HepG2 (cell line): Measurements from ENCODE around the gene NRSN2. TPM values are rescaled to one million over a fixed set of nuclear protein-coding genes. Genes with fewer than 3 reads are reported as not detected.
A peak's percentile ranks its signal among the peaks of the same experiment; 100 is the strongest.

Source experiments
- CAMTA2 ChIP-seq: sonication (generic); formaldehyde crosslinking; IDR thresholded peaks from 2 replicates; pipeline ENCODE4 v1.4.0; 2020; ENCODE audit warnings: mild to moderate bottlenecking, missing genetic modification reagents, borderline replicate concordance
- ETV5 ChIP-seq: IDR thresholded peaks from 2 replicates; pipeline ENCODE4 v1.6.1; 2018; ENCODE audit warnings: missing biosample characterization, missing genetic modification reagents, inconsistent platforms, borderline replicate concordance
- FOXJ3 ChIP-seq: sonication (generic); formaldehyde crosslinking; IDR thresholded peaks from 2 replicates; pipeline ENCODE4 v1.4.0; 2020; ENCODE audit warnings: missing genetic modification reagents, mild to moderate bottlenecking, borderline replicate concordance
- HOMEZ ChIP-seq: IDR thresholded peaks from 2 replicates; pipeline ENCODE4 v1.6.1; 2016; ENCODE audit warnings: low read depth
- MXI1 ChIP-seq: IDR thresholded peaks from 3 replicates; pipeline ENCODE4 v1.6.1; 2012; ENCODE audit warnings: low read depth, low read length, inconsistent platforms, borderline replicate concordance
- POLR2A ChIP-seq, 2 experiments: IDR thresholded peaks; 2 replicates each; pipeline ENCODE4 v1.6.1; 2011; ENCODE audit warnings: low read depth in 2 of 2, low read length in 2 of 2, mild to moderate bottlenecking in 1 of 2, moderate library complexity in 1 of 2; ENCODE audit not compliant: insufficient read depth in 1 of 2
- SPEN ChIP-seq: sonication (generic); formaldehyde crosslinking; IDR thresholded peaks from 2 replicates; pipeline ENCODE4 v1.5.1; 2020; ENCODE audit warnings: low read depth, mild to moderate bottlenecking, missing genetic modification reagents
- STAG1 ChIP-seq: sonication (generic); formaldehyde crosslinking; IDR thresholded peaks from 2 replicates; pipeline ENCODE4 v1.4.0; 2020; ENCODE audit warnings: missing genetic modification reagents
- THAP9 ChIP-seq: sonication (generic); formaldehyde crosslinking; IDR thresholded peaks from 2 replicates; pipeline ENCODE4; 2020; ENCODE audit warnings: missing genetic modification reagents, mild to moderate bottlenecking, borderline replicate concordance
- ZBTB37 ChIP-seq: sonication (generic); formaldehyde crosslinking; IDR thresholded peaks from 2 replicates; pipeline ENCODE4 v1.4.0; 2020; ENCODE audit warnings: mild to moderate bottlenecking, missing genetic modification reagents
- ZNF331 ChIP-seq: sonication (generic); formaldehyde crosslinking; IDR thresholded peaks from 2 replicates; pipeline ENCODE4 v1.4.0; 2020; ENCODE audit warnings: missing genetic modification reagents
- polyA plus RNA-seq, 8 experiments: library from polyadenylated mRNA; depleted of rRNA in 3 of 8; stranded (reverse) in 7 of 8; unstranded in 1 of 8; fragments of >200 nt; fragmentation: Illumina TruSeq in 4 of 8; extraction: Trizol in 4 of 8; gene quantifications; 2 replicates each; pipeline versions ENCODE4 v1.2.1 to v1.2.3, GENCODE V29; 2011 to 2016; ENCODE audit warnings: low read depth in 4 of 8, missing spikeins in 1 of 8, mixed read lengths in 1 of 8; ENCODE audit not compliant: insufficient read depth in 1 of 8
- total RNA-seq, 5 experiments: library from RNA; depleted of rRNA; stranded (reverse); fragments of >200 nt; fragmentation: Illumina TruSeq; extraction: Trizol; gene quantifications; 2 replicates each; pipeline ENCODE4 v1.2.3, GENCODE V29; 2016; ENCODE audit warnings: low read depth in 1 of 5

The NRSN2 gene
- total and polyA plus RNA-seq, 2 of the 13 experiments (the other 11 are each of a cell fraction or from before 2014, with no cell fraction given), result 32.3 to 49.4 TPM

GRCh38 chr20:346640-347316 is at the start of gene NRSN2 (continued):
- TF ChIP-seq THAP9 (CRISPR knock-in tag) (no peak), ZBTB37 (CRISPR knock-in tag) (peak; percentile 61; the same call in 1 of the 2 replicates), POLR2A (IDR thresholded peaks at IDR 0.05; ENCODE audit: insufficient read depth in 1 of 2, low read depth in 2 of 2, low read length in 2 of 2) (peak; percentile 37 to 78; a peak in 3 of 4 replicates), MXI1 (peak; percentile 51; the same call in 2 of the 3 replicates), FOXJ3 (CRISPR knock-in tag) (no peak), ETV5 (CRISPR knock-in tag) (no peak), HOMEZ (CRISPR knock-in tag) (no peak), SPEN (CRISPR knock-in tag) (no peak), ZNF331 (CRISPR knock-in tag) (peak; percentile 3; the same call in 1 of the 2 replicates), STAG1 (CRISPR knock-in tag) (peak; percentile 14; the same call in 1 of the 2 replicates), CAMTA2 (CRISPR knock-in tag) (peak; percentile 76; the same call in 1 of the 2 replicates)
- TF ChIP-seq, all 625 proteins: peak for 252
